Metanephros (tissue), 2 donors: ENCODE measurements around the gene BCL2. TPM values are rescaled to one million over a fixed set of nuclear protein-coding genes. Genes with fewer than 3 reads are reported as not detected.

Experiments used
- small RNA-seq: library from RNA; depleted of rRNA; stranded (forward); fragments of <200 nt; gene quantifications from one replicate; pipeline ENCODE3, GENCODE V24; 2014; ENCODE audit warnings: low replicate concordance
- total RNA-seq: library from RNA; depleted of rRNA; stranded (reverse); fragments of >200 nt; gene quantifications from one replicate; pipeline ENCODE4 v1.2.3, GENCODE V29; 2014

BCL2 gene
- 39.3 TPM for total RNA-seq

DNA sequence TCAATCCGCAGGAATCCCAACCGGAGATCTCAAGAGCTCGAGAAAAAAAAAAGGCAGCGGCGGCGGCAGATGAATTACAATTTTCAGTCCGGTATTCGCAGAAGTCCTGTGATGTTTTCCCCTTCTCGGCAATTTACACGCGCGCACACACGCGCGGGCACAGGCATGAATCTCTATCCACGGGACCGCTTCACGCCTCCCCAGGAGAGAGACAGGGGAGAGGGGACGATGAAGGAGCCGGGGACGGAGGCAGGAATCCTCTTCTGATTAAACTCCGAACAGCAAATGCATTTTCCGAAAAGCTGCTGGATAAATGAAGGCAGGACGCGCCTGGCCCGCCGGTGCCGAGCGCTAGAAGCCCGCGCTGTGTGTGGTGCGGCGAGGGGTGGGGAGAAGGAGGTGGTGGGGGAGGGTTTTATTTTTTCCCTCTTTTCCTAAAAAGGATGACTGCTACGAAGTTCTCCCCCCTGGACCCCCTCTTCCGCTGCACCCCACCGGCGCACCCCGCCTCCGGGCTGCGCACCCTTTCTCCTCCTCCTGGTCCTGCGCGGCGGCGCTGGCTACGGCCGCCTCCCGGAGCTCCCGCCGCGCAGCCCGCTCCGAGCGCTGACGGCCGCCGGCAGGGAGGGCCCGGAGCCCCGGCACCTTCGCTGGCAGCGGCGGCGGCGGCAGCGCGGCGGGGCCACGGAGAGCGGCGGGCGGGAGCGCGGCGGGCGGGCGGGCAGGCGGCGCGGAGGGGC, at the start of gene BCL2:
Gene BCL2, minus strand, starts transcription at position 387 of the 740 bp plus-strand sequence.

DNA sequence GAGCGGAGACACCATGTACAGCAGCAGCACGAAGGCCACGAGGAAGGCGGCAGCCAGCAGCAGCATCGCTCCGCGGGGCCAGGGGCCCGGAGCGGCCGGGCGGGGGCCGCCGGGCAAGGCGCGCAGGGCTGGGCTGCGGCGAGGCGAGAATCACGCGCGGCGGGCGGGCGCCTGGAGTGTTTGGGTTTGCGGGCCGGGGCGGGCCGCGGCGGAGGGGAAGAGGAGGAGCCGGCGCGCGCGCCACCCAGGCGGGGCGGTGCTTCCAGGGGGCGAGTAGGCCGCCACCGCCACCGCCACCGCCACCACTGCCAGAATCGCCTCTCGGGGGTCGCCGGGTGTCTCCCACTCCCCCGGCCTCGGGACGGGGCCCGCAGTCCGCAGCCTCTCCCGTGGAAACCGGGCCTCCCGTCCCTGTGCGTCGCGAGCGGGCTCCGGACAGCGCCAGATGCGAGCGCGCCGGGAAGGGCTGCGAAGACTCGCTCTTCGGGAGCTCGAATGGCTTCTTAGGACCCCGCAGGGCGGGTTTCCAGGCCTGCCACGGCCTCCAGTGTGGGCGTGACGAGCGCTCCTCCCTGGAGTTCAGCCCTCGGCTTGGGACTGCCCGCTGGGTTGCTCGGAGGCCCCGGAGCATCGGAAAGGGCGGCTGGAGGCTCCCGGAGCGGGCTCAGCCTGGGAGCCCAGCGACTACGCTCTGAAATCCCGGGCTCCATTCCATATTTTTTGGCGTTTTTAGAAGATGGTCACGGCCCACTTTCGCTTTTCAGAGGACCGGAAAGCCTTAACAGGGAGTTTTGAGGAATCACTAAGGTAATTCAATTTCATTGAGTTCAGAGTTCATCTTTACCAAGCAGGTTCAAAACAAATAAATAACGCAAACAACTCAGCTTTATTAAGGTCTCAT, 47.7 kb upstream of the BCL2 start, which contains the start of gene KDSR:
Gene KDSR, minus strand, starts transcription at position 154 of the 901 bp plus-strand sequence. Its CDS starts 88 bp downstream, at position 66.

Small RNA genes lying within 50 kb of the gene (small RNA-seq; reads per million reads assigned to genes)
- not detected for gene AC022726.1

Other genes with a start within 250 kb of the BCL2 start
- 27.6 TPM for gene KDSR, start 47.4 kb upstream of the BCL2 start, total RNA-seq
- 35.9 TPM for gene VPS4B, start 102.7 kb upstream of the BCL2 start, total RNA-seq
- 0.29 TPM for gene SERPINB5, start 157.2 kb upstream of the BCL2 start, total RNA-seq
- not detected for gene SERPINB12, start 222.6 kb upstream of the BCL2 start, total RNA-seq